Adipocyte (in vitro differentiated cells): ENCODE results near the gene PAFAH1B2.
A peak's percentile ranks its signal among the peaks of the same experiment; 100 is the strongest.
"Not testable (repeated sequence)": the region's sequence is repeated elsewhere in the genome, so short reads cannot be mapped to it uniquely, and the experiment has no call there.

Experiments used
- DNase-seq: peaks from one replicate; pipeline ENCODE4 v3.0.0-alpha.2; 2015; ENCODE audit warnings: low read depth
- H3K27me3 ChIP-seq: replicated peaks from 2 replicates; pipeline ENCODE4 v1.7.0; 2013; ENCODE audit warnings: mild to moderate bottlenecking, low read length, moderate library complexity; ENCODE audit not compliant: control insufficient read depth, insufficient read depth
- H3K36me3 ChIP-seq: 2 replicates; pipeline ENCODE4 v1.7.0; 2013; ENCODE audit warnings: low read length, mild to moderate bottlenecking, moderate library complexity; ENCODE audit not compliant: control insufficient read depth, insufficient read depth, severe bottlenecking
- H3K4me1 ChIP-seq: 2 replicates; pipeline ENCODE4 v1.7.0; 2013; ENCODE audit warnings: mild to moderate bottlenecking, low read length, moderate library complexity; ENCODE audit not compliant: control insufficient read depth, insufficient read depth
- H3K4me3 ChIP-seq: 2 replicates; pipeline ENCODE4 v1.7.0; 2013; ENCODE audit warnings: mild to moderate bottlenecking, low read length, moderate library complexity
- H3K9ac ChIP-seq: 2 replicates; pipeline ENCODE4 v1.7.0; 2013; ENCODE audit warnings: mild to moderate bottlenecking, low read length, moderate library complexity
- H3K9me3 ChIP-seq: 2 replicates; pipeline ENCODE4 v1.7.0; 2013; ENCODE audit warnings: mild to moderate bottlenecking, low read length, moderate library complexity; ENCODE audit not compliant: control insufficient read depth

PAFAH1B2 gene

DNA sequence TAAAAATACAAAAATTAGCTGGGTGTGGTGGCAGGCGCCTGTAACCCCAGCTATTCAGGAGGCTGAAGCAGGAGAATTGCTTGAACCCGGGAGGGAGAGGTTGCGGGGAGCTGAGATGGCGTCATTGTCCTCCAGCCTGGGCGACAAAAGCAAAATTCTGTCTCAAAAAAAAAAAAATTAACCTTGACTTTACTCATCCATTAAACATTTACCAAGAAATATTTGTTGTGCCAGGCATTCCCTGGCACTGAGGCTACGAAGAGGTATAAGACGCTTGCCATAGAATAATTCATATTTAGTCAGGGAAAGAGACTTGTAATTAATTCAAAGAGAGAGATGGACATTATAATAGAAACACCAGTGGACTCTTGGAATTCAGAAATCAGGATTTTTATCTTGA, 13.2 kb upstream of the PAFAH1B2 start:
- H3K36me3 ChIP-seq: no peaks in the 10 kb centered on the region
- no peak overlapping the region for H3K4me3 ChIP-seq
- no peaks in the 10 kb centered on the region for H3K4me1 ChIP-seq
- H3K9me3 ChIP-seq: no peaks in the 10 kb centered on the region
- no peak overlapping the region for H3K9ac ChIP-seq
- peaks cover 16% of the 10 kb centered on the region for H3K27me3 ChIP-seq
- DNase-seq: no peak

DNA sequence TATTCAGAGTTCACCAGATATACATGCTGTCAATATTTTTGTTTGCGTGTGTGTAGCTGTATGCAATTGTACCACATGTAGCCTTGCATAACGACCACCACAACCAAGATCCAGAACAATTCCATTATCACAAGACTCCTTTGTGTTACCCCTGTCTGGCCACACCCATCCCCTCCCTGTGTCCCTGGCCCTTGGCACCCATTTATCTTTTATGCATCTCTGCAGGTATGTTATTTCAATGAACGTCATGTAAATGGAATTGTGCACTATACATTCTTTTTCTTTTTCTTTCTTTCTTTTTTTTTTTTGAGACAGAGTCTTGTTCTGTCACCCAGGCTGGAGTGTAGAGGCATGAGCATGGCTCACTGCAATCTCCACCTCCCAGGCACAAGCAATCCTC, 9.7 kb upstream of the PAFAH1B2 start:
- H3K27me3 ChIP-seq: no peaks in the 10 kb centered on the region
- H3K36me3 ChIP-seq: no peaks in the 10 kb centered on the region
- DNase-seq: no peak
- no peak overlapping the region for H3K4me3 ChIP-seq
- H3K9me3 ChIP-seq: no peaks in the 10 kb centered on the region
- H3K9ac ChIP-seq: no peak overlapping the region
- no peaks in the 10 kb centered on the region for H3K4me1 ChIP-seq

DNA sequence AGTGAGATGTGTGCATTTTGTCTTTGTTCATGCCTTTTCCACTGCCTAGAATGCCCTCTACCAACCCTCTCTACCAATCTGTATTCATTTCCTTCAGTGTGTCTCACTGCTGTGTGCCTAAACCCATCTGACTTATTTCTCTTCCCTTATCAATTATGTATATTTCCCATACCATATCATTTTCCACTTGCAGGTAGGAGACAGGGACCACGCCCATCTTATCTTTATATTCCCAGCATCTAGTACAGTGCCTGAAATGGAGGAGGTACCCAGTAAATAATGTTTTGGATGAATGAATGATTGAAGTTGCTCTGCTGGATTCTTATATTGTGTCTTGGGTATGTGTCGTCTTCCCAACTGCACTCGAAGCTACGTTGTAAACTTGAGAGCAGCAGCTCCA, 9.1 kb upstream of the PAFAH1B2 start:
- H3K9me3 ChIP-seq, H3K4me3 ChIP-seq, DNase-seq, H3K4me1 ChIP-seq, H3K36me3 ChIP-seq, H3K9ac ChIP-seq, H3K27me3 ChIP-seq: not testable (repeated sequence)

DNA sequence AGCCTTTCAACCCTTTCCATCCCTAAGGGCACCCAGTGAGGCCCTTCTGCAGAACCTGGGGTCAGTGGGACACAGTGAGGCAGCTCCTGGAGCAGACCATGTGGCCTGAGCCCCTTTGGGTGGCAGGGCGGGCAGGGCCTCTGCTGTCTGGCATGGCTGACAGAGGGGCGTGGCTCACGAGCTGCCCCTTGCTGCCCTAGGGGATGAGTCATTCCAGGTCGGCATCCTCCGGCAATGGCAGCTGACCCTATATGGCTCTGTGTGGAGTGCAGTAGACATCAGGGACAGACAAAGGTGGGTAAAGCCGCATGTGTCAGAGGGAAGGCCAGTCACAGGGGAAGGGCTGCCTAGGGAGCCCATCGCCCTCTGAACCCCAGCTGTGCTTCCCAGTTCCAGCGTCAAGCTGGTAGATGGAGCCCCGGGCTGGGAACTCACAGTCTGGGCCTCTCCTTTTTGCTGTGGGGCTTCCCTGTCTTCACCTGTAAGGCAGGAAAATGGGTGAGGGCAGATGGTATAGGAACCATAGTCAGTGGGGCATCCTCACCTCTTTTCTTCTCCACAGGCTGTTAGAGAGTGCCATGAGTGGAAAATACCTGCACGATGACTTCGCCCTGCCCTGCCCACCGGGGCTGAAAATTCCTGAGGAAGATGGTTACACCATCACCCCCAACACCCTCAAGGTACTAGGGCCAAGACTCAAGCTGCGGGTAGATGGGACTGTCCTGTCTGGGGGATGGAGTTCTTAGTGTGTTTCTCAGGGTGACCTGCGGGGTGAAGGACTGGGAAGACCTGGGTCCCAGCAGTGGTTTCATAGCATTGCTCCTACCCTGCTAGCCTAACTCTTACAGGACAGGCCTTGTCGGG, 6.6 kb upstream of the PAFAH1B2 start:
- DNase-seq, H3K9ac ChIP-seq, H3K4me1 ChIP-seq, H3K4me3 ChIP-seq, H3K36me3 ChIP-seq, H3K27me3 ChIP-seq, H3K9me3 ChIP-seq: not testable (repeated sequence)

DNA sequence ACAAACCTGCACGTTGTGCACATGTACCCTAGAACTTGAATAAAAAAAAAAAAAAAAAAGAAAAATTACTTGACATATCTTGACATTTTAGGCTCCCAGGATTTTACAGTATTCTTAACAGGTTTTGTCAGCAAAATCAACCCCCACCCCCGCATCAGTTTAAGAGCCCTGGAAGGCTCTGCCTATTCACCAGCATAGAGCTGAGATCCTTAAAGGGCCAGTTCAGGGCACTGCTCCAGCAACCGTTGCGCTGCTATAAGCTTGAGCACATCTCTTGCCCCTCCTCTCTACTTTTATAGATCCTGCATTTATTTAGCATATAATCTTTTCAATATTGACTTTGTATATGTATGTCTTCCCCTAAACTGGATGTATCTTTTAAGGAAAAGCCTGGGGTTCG, 697 bp upstream of the PAFAH1B2 start:
- DNase-seq: peak; percentile 66
- Histone ChIP-seq H3K27me3 (no peaks in the 10 kb centered on the region), H3K4me1 (peaks cover 28% of the 10 kb centered on the region), H3K36me3 (peaks cover 19% of the 10 kb centered on the region), H3K4me3 (peak overlapping the region; percentile 85), H3K9ac (peak overlapping the region; percentile 93), H3K9me3 (no peaks in the 10 kb centered on the region)

DNA sequence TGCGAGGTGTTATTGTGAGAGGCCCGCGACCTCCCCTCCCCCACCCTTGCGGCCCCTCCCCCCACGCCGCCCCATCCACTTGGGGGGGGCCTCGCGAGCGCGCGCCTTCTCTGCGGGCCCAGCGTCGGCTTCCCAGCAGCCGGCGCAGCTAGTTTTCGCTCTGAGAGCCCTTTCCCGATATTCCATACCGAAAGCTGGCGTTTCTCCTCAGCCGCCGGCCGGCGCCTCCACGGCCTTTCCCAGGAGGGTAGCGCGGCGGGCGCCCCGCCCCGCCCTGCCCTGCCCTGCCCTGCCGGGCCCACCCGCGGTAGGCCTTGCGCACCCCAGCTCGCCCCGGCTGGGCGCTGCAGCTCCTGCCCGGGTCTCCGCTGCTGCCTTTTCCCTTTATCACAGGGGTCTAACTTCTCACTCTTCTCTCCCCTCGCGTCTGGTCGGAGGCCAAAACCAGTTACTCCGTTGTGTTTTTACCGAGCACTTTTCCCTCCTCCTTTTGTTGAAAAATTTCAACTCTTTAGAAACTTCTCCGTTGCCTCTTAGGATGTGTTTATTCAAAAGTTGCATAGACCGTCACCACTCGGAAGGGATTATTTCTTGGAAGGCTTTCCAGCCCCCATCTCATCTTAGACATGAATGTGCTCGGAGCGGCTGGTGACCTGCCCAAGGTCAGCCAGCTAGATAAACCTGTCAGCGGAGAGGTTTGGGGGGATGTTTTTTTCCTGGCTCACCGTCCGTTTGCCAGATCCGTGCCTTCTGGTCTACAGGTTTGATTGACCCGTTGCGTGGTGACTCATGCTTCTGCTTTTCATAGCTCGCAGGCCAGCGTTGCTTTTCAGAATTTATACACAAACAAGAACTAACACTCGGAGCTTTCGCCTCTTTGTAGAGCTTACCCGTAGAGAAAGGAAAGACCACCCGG, 648 bp downstream of the PAFAH1B2 start:
- peak overlapping the region; percentile 85 for H3K4me3 ChIP-seq
- peak; percentile 85 for DNase-seq
- peaks cover 23% of the 10 kb centered on the region for H3K36me3 ChIP-seq
- H3K27me3 ChIP-seq: no peaks in the 10 kb centered on the region
- H3K4me1 ChIP-seq: peaks cover 28% of the 10 kb centered on the region
- no peaks in the 10 kb centered on the region for H3K9me3 ChIP-seq
- H3K9ac ChIP-seq: peak overlapping the region; percentile 93

DNA sequence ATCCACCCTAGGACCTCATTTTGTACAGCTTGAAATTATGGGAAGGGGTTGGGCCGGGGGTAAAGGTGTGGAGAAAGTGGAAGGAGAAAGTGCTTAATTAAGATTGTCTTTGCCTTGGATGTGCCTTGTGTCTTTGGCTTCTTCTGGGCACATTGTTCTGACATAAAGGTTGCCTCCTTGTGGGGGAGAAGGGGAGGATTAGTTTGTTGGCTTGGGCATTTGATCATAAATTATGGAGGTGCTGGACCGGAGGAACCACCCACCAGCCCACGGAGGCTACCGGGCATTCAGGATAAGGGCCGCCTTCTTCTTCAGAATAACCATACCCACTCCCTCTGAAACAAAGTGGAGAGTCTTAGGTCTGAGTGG, 1.3 kb downstream of the PAFAH1B2 start:
- Histone ChIP-seq H3K36me3 (peaks cover 23% of the 10 kb centered on the region), H3K9me3 (no peaks in the 10 kb centered on the region), H3K4me1 (peaks cover 28% of the 10 kb centered on the region), H3K27me3 (no peaks in the 10 kb centered on the region), H3K4me3 (peak overlapping the region; percentile 85), H3K9ac (peak overlapping the region; percentile 93)
- peak; percentile 54 for DNase-seq

DNA sequence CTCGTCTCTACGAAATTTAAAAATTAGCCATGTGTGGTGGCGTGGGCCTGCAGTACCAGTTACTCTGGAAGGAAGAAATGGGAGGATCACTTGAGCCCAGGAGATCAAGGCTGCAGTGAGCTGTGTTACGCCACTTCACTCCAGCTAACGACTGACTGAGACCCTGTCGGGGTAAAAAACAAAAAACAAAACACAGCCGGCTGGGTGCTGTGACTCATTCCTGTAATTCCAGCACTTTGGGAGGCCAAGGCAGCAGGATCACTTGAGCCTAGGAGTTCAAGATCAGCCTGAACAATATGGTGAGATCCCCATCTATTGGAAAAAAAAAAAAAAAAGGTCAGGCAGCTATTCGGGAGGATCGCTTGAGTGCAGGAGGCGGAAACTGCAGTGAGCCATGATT, 2.4 kb downstream of the PAFAH1B2 start:
- H3K9ac ChIP-seq: no peak overlapping the region
- no peaks in the 10 kb centered on the region for H3K27me3 ChIP-seq
- H3K4me3 ChIP-seq: peak overlapping the region; percentile 85
- DNase-seq: peak; percentile 21
- H3K4me1 ChIP-seq: peaks cover 28% of the 10 kb centered on the region
- peaks cover 23% of the 10 kb centered on the region for H3K36me3 ChIP-seq
- no peaks in the 10 kb centered on the region for H3K9me3 ChIP-seq

DNA sequence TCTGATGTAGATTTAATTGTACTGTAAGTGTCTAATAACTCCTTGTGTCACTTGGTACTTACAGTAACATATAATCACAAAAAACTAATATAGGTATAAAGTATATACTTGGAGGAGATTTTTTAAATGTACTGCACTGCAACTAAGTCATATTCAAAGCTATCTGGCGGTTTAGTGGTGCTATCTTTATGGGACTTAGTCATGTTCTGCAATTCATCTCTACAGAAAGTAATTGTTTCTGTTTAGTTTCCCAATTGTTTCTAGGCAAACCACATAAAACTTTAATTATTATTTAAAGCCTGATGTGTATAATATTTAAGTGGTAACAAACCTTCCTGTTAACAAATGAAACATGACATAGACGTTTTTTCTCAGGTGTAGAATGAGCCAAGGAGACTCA, 8.0 kb downstream of the PAFAH1B2 start:
- no peak overlapping the region for H3K4me3 ChIP-seq
- no peaks in the 10 kb centered on the region for H3K27me3 ChIP-seq
- H3K9me3 ChIP-seq: no peaks in the 10 kb centered on the region
- peaks cover 14% of the 10 kb centered on the region for H3K4me1 ChIP-seq
- H3K36me3 ChIP-seq: peaks cover 59% of the 10 kb centered on the region
- DNase-seq: no peak
- no peak overlapping the region for H3K9ac ChIP-seq

DNA sequence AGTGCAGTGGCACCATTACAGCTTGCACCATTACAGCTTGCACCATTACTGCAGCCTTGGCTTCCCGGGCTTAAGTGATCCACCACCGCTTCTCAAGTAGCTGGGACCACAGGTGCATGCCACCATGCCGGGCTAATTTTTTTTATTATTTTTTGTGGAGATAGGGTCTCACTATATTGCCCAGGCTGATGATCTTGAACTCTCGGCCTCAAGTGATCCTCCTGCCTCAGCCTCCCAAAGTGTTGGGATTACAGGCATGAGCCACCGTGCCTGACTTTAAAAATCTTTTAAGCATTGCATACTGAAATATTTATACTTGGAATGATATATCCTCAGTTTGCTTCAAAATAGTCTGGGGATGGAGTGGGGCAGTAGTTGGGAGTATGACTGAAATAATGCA, 10.4 kb downstream of the PAFAH1B2 start:
- no peak overlapping the region for H3K9ac ChIP-seq

DNA sequence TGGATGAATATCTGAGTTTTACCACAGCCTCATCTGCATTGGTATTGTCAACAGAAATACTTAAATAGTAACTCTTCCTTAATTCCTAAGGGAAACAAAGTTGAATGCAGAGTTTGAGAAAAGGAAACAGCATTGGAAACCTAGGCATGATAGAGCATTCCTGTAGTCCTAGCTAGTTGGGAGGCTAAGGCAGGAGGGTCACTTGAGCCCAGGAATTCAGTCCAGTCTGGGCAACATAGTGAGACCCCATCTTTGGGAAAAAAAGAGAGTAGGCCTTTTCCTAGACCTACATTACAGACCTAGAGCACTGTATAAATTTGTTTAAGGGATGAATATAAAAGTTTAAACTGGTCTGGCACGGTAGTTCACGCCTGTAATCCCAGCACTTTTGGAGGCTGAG, 13.4 kb downstream of the PAFAH1B2 start:
- no peak for DNase-seq
- H3K4me3 ChIP-seq: no peak overlapping the region
- H3K4me1 ChIP-seq: peaks cover 7% of the 10 kb centered on the region
- H3K9me3 ChIP-seq: no peaks in the 10 kb centered on the region
- H3K27me3 ChIP-seq: no peaks in the 10 kb centered on the region
- peaks cover 81% of the 10 kb centered on the region for H3K36me3 ChIP-seq
- no peak overlapping the region for H3K9ac ChIP-seq

More for the DNA sequence above, 10.4 kb downstream of the PAFAH1B2 start:
- Histone ChIP-seq H3K27me3 (no peaks in the 10 kb centered on the region), H3K4me1 (peaks cover 6% of the 10 kb centered on the region), H3K9me3 (no peaks in the 10 kb centered on the region), H3K4me3 (no peak overlapping the region), H3K36me3 (peaks cover 59% of the 10 kb centered on the region)
- no peak for DNase-seq
